OCI-LY7 (cell line): ENCODE results near the gene LRIG2.
"Not testable (repeated sequence)": the region's sequence is repeated elsewhere in the genome, so short reads cannot be mapped to it uniquely, and the experiment has no call there.

Experiments
- CTCF ChIP-seq: fragments of 200-600 bp; sonication (generic); conservative IDR thresholded peaks from 2 replicates; pipeline ENCODE4 v1.5.1; 2014; ENCODE audit warnings: mild to moderate bottlenecking, antibody characterized with exemption, low read length, moderate library complexity, mixed read lengths
- EZH2phosphoT487 ChIP-seq: fragments of 200-600 bp; sonication (generic); IDR thresholded peaks from 2 replicates; pipeline ENCODE4 v1.6.1; 2018; ENCODE audit warnings: low read depth, borderline replicate concordance, mild to moderate bottlenecking, mixed run types, antibody characterized with exemption, low read length, moderate library complexity, mixed read lengths

- TF ChIP-seq EZH2phosphoT487, CTCF: not testable (repeated sequence)
Observed at GRCh38 chr1:113158743-113159142, 85.7 kb downstream of the LRIG2 start.
